GM12878 (cell line): ENCODE data around the gene DLGAP3. TPM values are rescaled to one million over a fixed set of nuclear protein-coding genes. Genes with fewer than 3 reads are reported as not detected.

Experiments used
- ATAC-seq: fragments of 200-7000 bp; cut with Tn5 transposase; 3 replicates; pipeline ENCODE4 v1.9.1; 2020; ENCODE audit warnings: mild to moderate bottlenecking, moderate library complexity
- BruUV-seq: library from RNA; stranded (reverse); fragments of 400-500 nt; replicated peaks from 2 replicates; lab custom pipeline; 2021; lab: Mats Ljungman, UMichigan
- CTCF ChIA-PET: fragments of 300-600 bp; sonication (Branson Sonifier 250); formaldehyde crosslinking; extraction: SDS; loops from one replicate; lab custom pipeline; 2021; ENCODE audit warnings: inconsistent platforms; lab: Yijun Ruan, JAX
- POLR2A ChIA-PET: fragments of 350-600 bp; formaldehyde crosslinking; extraction: SDS; loops from one replicate; lab custom pipeline; 2021; ENCODE audit warnings: inconsistent platforms; lab: Charles Lee
- RAD21 ChIA-PET: fragments of 300-600 bp; sonication (Branson Sonifier 250); formaldehyde crosslinking; loops from one replicate; lab custom pipeline; 2023; ENCODE audit warnings: antibody characterized with exemption; ENCODE audit not compliant: unreplicated experiment; lab: Charles Lee
- SMC1A ChIA-PET: fragments of 300-600 bp; sonication (Branson Sonifier 250); formaldehyde crosslinking; loops from one replicate; lab custom pipeline; 2023; ENCODE audit not compliant: unreplicated experiment, uncharacterized antibody; lab: Charles Lee
- DNase-seq: peaks from one replicate; pipeline ENCODE4 v3.0.0-alpha.2; 2011; ENCODE audit warnings: low read depth, low spot score
- FAIRE-seq: peaks from 3 replicates; lab custom pipeline; 2011; peaks lifted over from hg19 to GRCh38; lab: Jason Lieb, UNC
- H2AFZ ChIP-seq: 2 replicates; pipeline ENCODE4 v1.6.0; 2011; ENCODE audit warnings: low read depth, low read length, control low read depth; ENCODE audit not compliant: control insufficient read depth
- H3K27ac ChIP-seq: 2 replicates; pipeline ENCODE4 v1.5.1; 2011; ENCODE audit warnings: control low read depth; ENCODE audit not compliant: control insufficient read depth, insufficient read depth
- H3K27me3 ChIP-seq, 2 experiments: replicated peaks in 1 of 2; 2 replicates each; pipeline versions ENCODE4 v1.6.0 to v1.6.1; 2011; ENCODE audit warnings: low read length in 1 of 2; ENCODE audit not compliant: control insufficient read depth in 2 of 2, insufficient read depth in 2 of 2
- H3K36me3 ChIP-seq, 2 experiments: 2 replicates each; pipeline ENCODE4 v1.5.1; 2011; ENCODE audit warnings: low read length in 1 of 2; ENCODE audit not compliant: control insufficient read depth in 2 of 2, insufficient read depth in 2 of 2
- H3K4me1 ChIP-seq: 2 replicates; pipeline ENCODE4 v1.6.1; 2011; ENCODE audit warnings: mild to moderate bottlenecking, low read length, moderate library complexity, mixed read lengths; ENCODE audit not compliant: control insufficient read depth, insufficient read depth
- H3K4me2 ChIP-seq: 2 replicates; pipeline ENCODE4 v1.6.0; 2011; ENCODE audit warnings: control low read depth; ENCODE audit not compliant: control insufficient read depth, insufficient read depth
- H3K4me3 ChIP-seq: fragments of 200-600 bp; sonication (generic); 2 replicates; pipeline ENCODE4 v1.5.1; 2016
- H3K79me2 ChIP-seq: 2 replicates; pipeline ENCODE4 v1.6.0; 2011; ENCODE audit warnings: low read length; ENCODE audit not compliant: control insufficient read depth, insufficient read depth
- H3K9ac ChIP-seq: 2 replicates; pipeline ENCODE4 v1.8.0; 2011; ENCODE audit warnings: low read length, control low read depth, mixed read lengths; ENCODE audit not compliant: control insufficient read depth, insufficient read depth
- H3K9me3 ChIP-seq: replicated peaks from 3 replicates; pipeline ENCODE4 v1.5.1; 2011; ENCODE audit warnings: mild to moderate bottlenecking, low read length; ENCODE audit not compliant: control insufficient read depth, insufficient read depth
- H4K20me1 ChIP-seq: 2 replicates; pipeline ENCODE4 v1.6.0; 2011; ENCODE audit not compliant: control insufficient read depth, insufficient read depth
- ATF7 ChIP-seq: fragments of 450-650 bp; IDR thresholded peaks from 2 replicates; pipeline ENCODE4 v1.6.1; 2016; ENCODE audit warnings: low read depth, mild to moderate bottlenecking
- CBFB ChIP-seq: IDR thresholded peaks from 2 replicates; pipeline ENCODE4 v1.6.1; 2016; ENCODE audit warnings: antibody characterized with exemption, low read depth
- MAX ChIP-seq: IDR thresholded peaks from 2 replicates; pipeline ENCODE4 v1.6.1; 2012; ENCODE audit warnings: low read depth, low read length, improper control_type of control experiment
- MTA2 ChIP-seq: fragments of 450-650 bp; IDR thresholded peaks from 2 replicates; pipeline ENCODE4 v1.6.1; 2016; ENCODE audit warnings: low read depth, mild to moderate bottlenecking, moderate library complexity
- NFIC ChIP-seq: IDR thresholded peaks from 2 replicates; pipeline ENCODE4 v1.6.1; 2012; ENCODE audit warnings: low read depth, mild to moderate bottlenecking, inconsistent platforms, low read length, moderate library complexity
- POLR2AphosphoS2 ChIP-seq: IDR thresholded peaks from 2 replicates; pipeline ENCODE4 v1.6.1; 2011; ENCODE audit warnings: low read depth, mild to moderate bottlenecking, low read length, improper control_type of control experiment, moderate library complexity
- SP1 ChIP-seq: IDR thresholded peaks from one replicate; pipeline ENCODE4 v1.6.1; 2011; ENCODE audit warnings: low read depth, low read length
- STAT1 ChIP-seq: fragments of 450-650 bp; conservative IDR thresholded peaks from 2 replicates; pipeline ENCODE4 v1.6.1; 2014; ENCODE audit warnings: antibody characterized with exemption, mild to moderate bottlenecking
- YBX1 ChIP-seq: fragments of 450-650 bp; IDR thresholded peaks from 2 replicates; pipeline ENCODE4 v1.6.1; 2016; ENCODE audit warnings: antibody characterized with exemption
- WGBS: methylation state at CpG from one replicate; pipeline ENCODE4 v1.1.6; 2016; ENCODE audit warnings: low lambda C conversion rate; ENCODE audit not compliant: insufficient replicate concordance, insufficient coverage; ENCODE audit errors: missing lambda C conversion rate; 5-methylcytosine and 5-hydroxymethylcytosine counted together
- in situ Hi-C: fragments of 300-500 bp; cut with MboI; formaldehyde crosslinking; loops from 9 replicates; pipeline ENCODE4 v1.14.3; 2018; ENCODE audit warnings: mixed read lengths
- intact Hi-C: fragments of 100-400 bp; cut with micrococcal nuclease; formaldehyde crosslinking; loops from one replicate; pipeline ENCODE4 v1.14.2; 2022; ENCODE audit not compliant: unreplicated experiment
- polyA plus RNA-seq, 11 experiments: library from polyadenylated mRNA; depleted of rRNA in 4 of 11; unstranded in 6 of 11; stranded (reverse) in 5 of 11; fragments of >200 nt; fragmentation: Nextera tagmentation in 4 of 11; fragmentation: Illumina TruSeq in 1 of 11; extraction: Ambion mirVana in 4 of 11; extraction: Trizol in 1 of 11; gene quantifications; 1 replicate in 1 of 11; 2 replicates in 10 of 11; pipeline versions ENCODE4 v1.2.1 to v1.2.3, GENCODE V29; 2011 to 2016; ENCODE audit warnings: inconsistent platforms in 2 of 11, missing spikeins in 2 of 11, low read depth in 1 of 11
- total RNA-seq, 4 experiments: library from RNA; depleted of rRNA in 3 of 4; stranded (reverse); fragments of >200 nt in 3 of 4; fragmentation: Illumina TruSeq in 1 of 4; extraction: Trizol in 1 of 4; gene quantifications; 2 replicates each; pipeline versions ENCODE4 v1.2.1 to v1.2.3, GENCODE V29; 2013 to 2021

Gene DLGAP3
- total and polyA plus RNA-seq, 10 of the 15 experiments (the other 5 are each of a cell fraction or from before 2014, with no cell fraction given): 0.03 to 0.15 (median 0.08) TPM; not detected in 4

GRCh38 chr1:34884536-34884935 lies 44.9 kb downstream of the DLGAP3 start:
- no TSS peak for BruUV-seq
- TF ChIP-seq CBFB (no peak), MTA2 (no peak), POLR2AphosphoS2 (no peak), YBX1 (no peak), ATF7 (no peak), MAX (no peak)
- WGBS: 43% methylated on average over 3 of the region's 3 CpGs
- H3K9me3 ChIP-seq: no peaks in the 10 kb centered on the region
- H3K4me1 ChIP-seq: no peaks in the 10 kb centered on the region
- H3K9ac ChIP-seq: no peak overlapping the region
- no peaks in the 10 kb centered on the region for H3K79me2 ChIP-seq
- no peak overlapping the region for H3K4me2 ChIP-seq
- intact Hi-C loops (no loop called here), in situ Hi-C loops (no loop called here)
- DNase-seq (no peak), ATAC-seq (no peak), FAIRE-seq (no peak)
- ChIA-PET CTCF (no interaction called here), RAD21 (no interaction called here), POLR2A (no interaction called here), SMC1A (no interaction called here)
- no peaks in the 10 kb centered on the region for H4K20me1 ChIP-seq
- no peak overlapping the region for H3K4me3 ChIP-seq
- no peaks in the 10 kb centered on the region for H3K36me3 ChIP-seq
- H3K27me3 ChIP-seq: peaks cover 4 to 13% of the 10 kb centered on the region in 2 experiments; a peak in 3 of 4 replicates
- no peak overlapping the region for H3K27ac ChIP-seq
- H2AFZ ChIP-seq: no peak overlapping the region

DNA sequence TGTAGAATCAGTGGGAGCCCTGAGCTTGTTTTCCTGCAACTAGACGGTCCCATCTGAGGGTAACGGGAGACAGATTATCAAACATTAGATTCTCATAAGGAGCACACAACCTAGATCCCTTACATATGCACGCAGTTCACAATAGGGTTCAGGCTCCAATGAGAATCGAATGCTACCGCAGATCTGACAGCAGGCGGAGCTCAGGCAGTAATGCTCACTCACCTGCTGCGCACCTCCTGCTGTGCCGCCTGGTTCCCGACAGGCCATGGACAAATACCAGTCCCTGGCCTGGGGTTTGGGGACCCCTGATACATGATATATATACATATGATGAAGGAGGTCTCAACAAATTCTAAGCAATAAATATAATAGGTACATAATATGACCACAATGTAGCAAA lies 50.2 kb downstream of the DLGAP3 start:
- no TSS peak for BruUV-seq
- Histone ChIP-seq H3K79me2 (no peaks in the 10 kb centered on the region), H3K27me3 (no peaks in the 10 kb centered on the region; a peak in 2 of 4 replicates), H3K9me3 (no peaks in the 10 kb centered on the region), H3K4me3 (no peak overlapping the region), H3K36me3 (no peaks in the 10 kb centered on the region), H4K20me1 (no peaks in the 10 kb centered on the region), H3K27ac (no peak overlapping the region), H3K4me1 (no peaks in the 10 kb centered on the region), H2AFZ (no peak overlapping the region), H3K4me2 (no peak overlapping the region), H3K9ac (no peak overlapping the region)
- WGBS: 81% methylated on average over 9 of the region's 9 CpGs
- POLR2A ChIA-PET: no interaction called here
- SMC1A ChIA-PET: no interaction called here
- intact Hi-C loops: no loop called here
- no peak for ATAC-seq
- FAIRE-seq: no peak
- CTCF ChIA-PET: no interaction called here
- in situ Hi-C loops: no loop called here
- RAD21 ChIA-PET: no interaction called here
- TF ChIP-seq STAT1 (no peak), ATF7 (no peak), NFIC (no peak), SP1 (no peak)
- no peak for DNase-seq
